Subcutaneous abdominal adipose tissue (tissue), 5 donors: ENCODE measurements around the gene AVEN.

ENCODE experiments used
- H3K27ac ChIP-seq: one replicate; pipeline ENCODE4 v1.7.0; 2013; ENCODE audit warnings: low read depth, mild to moderate bottlenecking, inconsistent platforms, low read length, moderate library complexity
- H3K27me3 ChIP-seq, 5 donors: one replicate each; pipeline ENCODE4 v1.7.0; 2013; ENCODE audit warnings: low read length in 5 of 5, inconsistent platforms in 1 of 5; ENCODE audit not compliant: control insufficient read depth in 5 of 5, insufficient read depth in 4 of 5
- H3K36me3 ChIP-seq, 5 donors: one replicate each; pipeline ENCODE4 v1.7.0; 2013; ENCODE audit warnings: low read length in 5 of 5; ENCODE audit not compliant: control insufficient read depth in 5 of 5, insufficient read depth in 5 of 5
- H3K4me1 ChIP-seq, 5 donors: one replicate each; pipeline ENCODE4 v1.7.0; 2013; ENCODE audit warnings: low read length in 5 of 5, mild to moderate bottlenecking in 3 of 5, moderate library complexity in 1 of 5; ENCODE audit not compliant: control insufficient read depth in 5 of 5, insufficient read depth in 5 of 5
- H3K4me3 ChIP-seq, 5 donors: one replicate each; pipeline ENCODE4 v1.7.0; 2013; ENCODE audit warnings: low read length in 5 of 5, low read depth in 1 of 5
- H3K9ac ChIP-seq, 5 donors: one replicate each; pipeline ENCODE4 v1.7.0; 2013; ENCODE audit warnings: low read length in 5 of 5, mild to moderate bottlenecking in 4 of 5, moderate library complexity in 3 of 5
- H3K9me3 ChIP-seq, 5 donors: one replicate each; pipeline ENCODE4 v1.7.0; 2013; ENCODE audit warnings: low read length in 5 of 5; ENCODE audit not compliant: control insufficient read depth in 5 of 5
- donor health status: healthy.
- donor health status: healthy.
- donor health status: healthy.
- donor health status: healthy.
- donor health status: healthy.

Gene AVEN

GRCh38 chr15:33865416-33865815 lies 173.6 kb downstream of the AVEN start:
- Histone ChIP-seq H3K27me3 (no peaks in the 10 kb centered on the region), H3K9ac (no peak overlapping the region), H3K36me3 (peaks cover 10 to 44% (median 21%) of the 10 kb centered on the region in 5 donors), H3K9me3 (no peaks in the 10 kb centered on the region), H3K27ac (no peak overlapping the region), H3K4me1 (no peaks in the 10 kb centered on the region), H3K4me3 (no peak overlapping the region)

- no peaks in the 10 kb centered on the region for H3K9me3 ChIP-seq
- no peak overlapping the region for H3K4me3 ChIP-seq
- peaks cover 12 to 49% (median 28%) of the 10 kb centered on the region in 5 donors for H3K36me3 ChIP-seq
- H3K27me3 ChIP-seq: no peaks in the 10 kb centered on the region
- no peaks in the 10 kb centered on the region for H3K4me1 ChIP-seq
- no peak overlapping the region for H3K27ac ChIP-seq
- H3K9ac ChIP-seq: no peak overlapping the region
Measured at GRCh38 chr15:33864360-33865075, 174.5 kb downstream of the AVEN start.

GRCh38 chr15:33860754-33861153 lies 178.2 kb downstream of the AVEN start:
- Histone ChIP-seq H3K4me1 (no peaks in the 10 kb centered on the region), H3K36me3 (peaks cover 7 to 42% (median 22%) of the 10 kb centered on the region in 5 donors), H3K4me3 (no peak overlapping the region)

GRCh38 chr15:33859992-33860545 lies 178.9 kb downstream of the AVEN start:
- Histone ChIP-seq H3K4me1 (no peaks in the 10 kb centered on the region), H3K4me3 (no peak overlapping the region), H3K27me3 (no peaks in the 10 kb centered on the region), H3K36me3 (peaks cover 7 to 35% (median 22%) of the 10 kb centered on the region in 5 donors), H3K9ac (no peak overlapping the region), H3K9me3 (no peaks in the 10 kb centered on the region), H3K27ac (no peak overlapping the region)

More at GRCh38 chr15:33860754-33861153, 178.2 kb downstream of the AVEN start:
- H3K27me3 ChIP-seq: no peaks in the 10 kb centered on the region
- H3K9ac ChIP-seq: no peak overlapping the region
- H3K9me3 ChIP-seq: no peaks in the 10 kb centered on the region
- H3K27ac ChIP-seq: no peak overlapping the region

GRCh38 chr15:33858836-33859235 lies 180.2 kb downstream of the AVEN start:
- Histone ChIP-seq H3K4me3 (no peak overlapping the region), H3K9me3 (no peaks in the 10 kb centered on the region), H3K4me1 (no peaks in the 10 kb centered on the region), H3K36me3 (peaks cover 5 to 23% (median 13%) of the 10 kb centered on the region in 5 donors), H3K27me3 (no peaks in the 10 kb centered on the region), H3K9ac (no peak overlapping the region), H3K27ac (no peak overlapping the region)

GRCh38 chr15:33857726-33858125 lies 181.3 kb downstream of the AVEN start:
- no peak overlapping the region for H3K27ac ChIP-seq
- H3K4me1 ChIP-seq: no peaks in the 10 kb centered on the region
- no peak overlapping the region for H3K4me3 ChIP-seq
- no peak overlapping the region for H3K9ac ChIP-seq
- no peaks in the 10 kb centered on the region for H3K9me3 ChIP-seq
- H3K27me3 ChIP-seq: no peaks in the 10 kb centered on the region
- peaks cover 4 to 21% (median 12%) of the 10 kb centered on the region in 5 donors for H3K36me3 ChIP-seq

- Histone ChIP-seq H3K27ac (no peak overlapping the region), H3K9me3 (no peaks in the 10 kb centered on the region), H3K36me3 (no peaks in the 10 kb centered on the region), H3K4me3 (no peak overlapping the region), H3K4me1 (no peaks in the 10 kb centered on the region), H3K27me3 (no peaks in the 10 kb centered on the region), H3K9ac (no peak overlapping the region)
Measured at GRCh38 chr15:33852570-33852969, 186.4 kb downstream of the AVEN start.

GRCh38 chr15:33852094-33852493 lies 186.9 kb downstream of the AVEN start:
- Histone ChIP-seq H3K9me3 (no peaks in the 10 kb centered on the region), H3K27ac (no peak overlapping the region), H3K4me1 (no peaks in the 10 kb centered on the region), H3K36me3 (no peaks in the 10 kb centered on the region), H3K9ac (no peak overlapping the region), H3K27me3 (no peaks in the 10 kb centered on the region), H3K4me3 (no peak overlapping the region)

- Histone ChIP-seq H3K27ac (no peak overlapping the region), H3K9ac (no peak overlapping the region), H3K27me3 (peaks cover 0 to 3% (median under 1%) of the 10 kb centered on the region in 5 donors), H3K36me3 (no peaks in the 10 kb centered on the region), H3K9me3 (no peaks in the 10 kb centered on the region), H3K4me3 (no peak overlapping the region), H3K4me1 (no peaks in the 10 kb centered on the region)
Measured at GRCh38 chr15:33851079-33851478, 187.9 kb downstream of the AVEN start.

GRCh38 chr15:33848011-33848410 lies 191.0 kb downstream of the AVEN start:
- Histone ChIP-seq H3K27ac (no peak overlapping the region), H3K27me3 (peaks cover 0 to 3% (median 3%) of the 10 kb centered on the region in 5 donors), H3K9ac (no peak overlapping the region), H3K4me1 (no peaks in the 10 kb centered on the region), H3K36me3 (no peaks in the 10 kb centered on the region), H3K9me3 (no peaks in the 10 kb centered on the region), H3K4me3 (no peak overlapping the region)
